Measurements from ENCODE around the gene SLC66A1.

The SLC66A1 gene

GRCh38 chr1:19344372-19344810 is 32.3 kb downstream of the SLC66A1 start:
- TF ChIP-seq, protein P1, sequence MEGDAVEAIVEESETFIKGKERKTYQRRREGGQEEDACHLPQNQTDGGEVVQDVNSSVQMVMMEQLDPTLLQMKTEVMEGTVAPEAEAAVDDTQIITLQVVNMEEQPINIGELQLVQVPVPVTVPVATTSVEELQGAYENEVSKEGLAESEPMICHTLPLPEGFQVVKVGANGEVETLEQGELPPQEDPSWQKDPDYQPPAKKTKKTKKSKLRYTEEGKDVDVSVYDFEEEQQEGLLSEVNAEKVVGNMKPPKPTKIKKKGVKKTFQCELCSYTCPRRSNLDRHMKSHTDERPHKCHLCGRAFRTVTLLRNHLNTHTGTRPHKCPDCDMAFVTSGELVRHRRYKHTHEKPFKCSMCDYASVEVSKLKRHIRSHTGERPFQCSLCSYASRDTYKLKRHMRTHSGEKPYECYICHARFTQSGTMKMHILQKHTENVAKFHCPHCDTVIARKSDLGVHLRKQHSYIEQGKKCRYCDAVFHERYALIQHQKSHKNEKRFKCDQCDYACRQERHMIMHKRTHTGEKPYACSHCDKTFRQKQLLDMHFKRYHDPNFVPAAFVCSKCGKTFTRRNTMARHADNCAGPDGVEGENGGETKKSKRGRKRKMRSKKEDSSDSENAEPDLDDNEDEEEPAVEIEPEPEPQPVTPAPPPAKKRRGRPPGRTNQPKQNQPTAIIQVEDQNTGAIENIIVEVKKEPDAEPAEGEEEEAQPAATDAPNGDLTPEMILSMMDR (IDR thresholded peaks at IDR 0.05; ENCODE audit: extremely low read depth, insufficient read depth, missing control alignments) = peak; percentile 89
- peak; percentile 73 for DNase-seq (ENCODE audit: low spot score)
- in situ Hi-C loops (cut with MboI; ENCODE audit: low pct_unique_long_range_greater_than_20kb, low sequenced_read_pairs, unreplicated experiment) = no loop called here

- in situ Hi-C loops (cut with MboI; ENCODE audit: low pct_unique_long_range_greater_than_20kb, low sequenced_read_pairs, unreplicated experiment) = no loop called here
These were observed 32.7 kb downstream of the SLC66A1 start for GRCh38 chr1:19344831-19345230.

GRCh38 chr1:19345391-19345790 is 33.3 kb downstream of the SLC66A1 start:
- TF ChIP-seq, protein P1 (IDR thresholded peaks at IDR 0.05; ENCODE audit: extremely low read depth, insufficient read depth, missing control alignments) = no peak
- in situ Hi-C loops (cut with MboI; ENCODE audit: low pct_unique_long_range_greater_than_20kb, low sequenced_read_pairs, unreplicated experiment) = no loop called here
- no peak for DNase-seq (ENCODE audit: low spot score)

More at GRCh38 chr1:19344831-19345230, 32.7 kb downstream of the SLC66A1 start:
- TF ChIP-seq, protein P1 (IDR thresholded peaks at IDR 0.05; ENCODE audit: extremely low read depth, insufficient read depth, missing control alignments) = no peak
- DNase-seq (ENCODE audit: low spot score) = no peak

DNA sequence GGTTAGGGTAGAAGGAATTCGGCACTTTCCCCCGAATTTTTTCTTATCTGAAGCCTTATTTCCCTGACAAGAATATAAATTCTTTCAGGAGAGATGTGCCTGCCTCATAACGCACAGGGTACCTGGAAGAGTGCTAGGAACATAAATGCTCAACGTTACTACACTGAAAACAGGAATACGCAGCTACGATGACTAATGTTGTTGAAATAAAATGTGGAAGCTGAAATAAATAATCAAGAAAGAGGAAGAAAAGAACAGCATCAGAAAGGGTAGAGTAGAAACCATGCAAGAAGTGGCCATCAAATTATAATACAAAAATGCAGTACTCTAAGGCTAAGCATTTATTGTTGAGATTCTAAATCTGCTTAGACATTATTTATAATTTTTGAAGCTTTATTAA is 33.9 kb downstream of the SLC66A1 start:
- in situ Hi-C loops (cut with MboI; ENCODE audit: low pct_unique_long_range_greater_than_20kb, low sequenced_read_pairs, unreplicated experiment) = no loop called here

GRCh38 chr1:19347533-19348172 is 35.5 kb downstream of the SLC66A1 start:
- in situ Hi-C loops (cut with MboI; ENCODE audit: low pct_unique_long_range_greater_than_20kb, low sequenced_read_pairs, unreplicated experiment) = no loop called here
- TF ChIP-seq, protein P1 (IDR thresholded peaks at IDR 0.05; ENCODE audit: extremely low read depth, insufficient read depth, missing control alignments) = no peak
- DNase-seq (ENCODE audit: low spot score) = no peak

More for the DNA sequence above, 33.9 kb downstream of the SLC66A1 start:
- no peak for DNase-seq (ENCODE audit: low spot score)
- TF ChIP-seq, protein P1 (IDR thresholded peaks at IDR 0.05; ENCODE audit: extremely low read depth, insufficient read depth, missing control alignments) = no peak

- TF ChIP-seq, protein P1 (IDR thresholded peaks at IDR 0.05; ENCODE audit: extremely low read depth, insufficient read depth, missing control alignments) = no peak
- DNase-seq (ENCODE audit: low spot score) = no peak
- in situ Hi-C loops (cut with MboI; ENCODE audit: low pct_unique_long_range_greater_than_20kb, low sequenced_read_pairs, unreplicated experiment) = no loop called here
These were observed 36.5 kb downstream of the SLC66A1 start for GRCh38 chr1:19348441-19349198.

Data from GM13977 (cell line).